SK-N-MC (cell line): ENCODE data around the gene GMCL2.

ENCODE experiments used
- EZH2 ChIP-seq: fragments of 200-600 bp; sonication (generic); IDR thresholded peaks from one replicate; pipeline ENCODE4 v1.6.1; 2017; ENCODE audit warnings: antibody characterized with exemption
- POLR2AphosphoS5 ChIP-seq: IDR thresholded peaks from 2 replicates; pipeline ENCODE4 v1.6.1; 2012; ENCODE audit warnings: mild to moderate bottlenecking, low read depth, low read length, borderline replicate concordance

GRCh38 chr5:178231539-178232123 lies 44.5 kb upstream of the GMCL2 start:
- TF ChIP-seq EZH2 = no peak
- no peak for TF ChIP-seq POLR2AphosphoS5
